HuH-7 (cell line): ENCODE results near the gene CDK17.
"Not testable (repeated sequence)": the region's sequence is repeated elsewhere in the genome, so short reads cannot be mapped to it uniquely, and the experiment has no call there.

ENCODE experiments used
- DNase-seq: peaks from one replicate; pipeline ENCODE4 v3.0.0; 2011; ENCODE audit warnings: low spot score

CDK17 gene

DNA sequence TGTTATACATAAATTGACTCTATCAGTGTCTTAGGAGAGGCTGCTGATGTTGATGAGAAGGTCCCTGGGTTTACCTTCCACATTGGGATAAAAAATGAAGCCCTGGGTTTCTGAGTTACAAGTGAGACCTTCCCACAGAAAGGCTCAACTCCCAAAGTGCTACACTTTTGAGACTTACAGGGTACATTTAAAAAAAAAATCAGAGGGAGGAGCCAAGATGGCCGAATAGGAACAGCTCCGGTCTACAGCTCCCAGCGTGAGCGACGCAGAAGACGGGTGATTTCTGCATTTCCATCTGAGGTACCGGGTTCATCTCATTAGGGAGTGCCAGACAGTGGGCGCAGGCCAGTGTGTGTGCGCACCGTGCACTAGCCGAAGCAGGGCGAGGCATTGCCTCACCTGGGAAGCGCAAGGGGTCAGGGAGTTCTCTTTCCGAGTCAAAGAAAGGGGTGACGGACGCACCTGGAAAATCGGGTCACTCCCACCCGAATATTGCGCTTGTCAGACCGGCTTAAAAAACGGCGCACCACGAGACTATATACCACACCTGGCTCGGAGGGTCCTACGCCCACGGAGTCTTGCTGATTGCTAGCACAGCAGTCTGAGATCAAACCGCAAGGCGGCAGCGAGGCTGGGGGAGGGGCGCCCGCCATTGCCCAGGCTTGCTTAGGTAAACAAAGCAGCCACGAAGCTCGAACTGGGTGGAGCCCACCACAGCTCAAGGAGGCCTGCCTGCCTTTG, 84.3 kb downstream of the CDK17 start:
- DNase-seq: not testable (repeated sequence)

DNA sequence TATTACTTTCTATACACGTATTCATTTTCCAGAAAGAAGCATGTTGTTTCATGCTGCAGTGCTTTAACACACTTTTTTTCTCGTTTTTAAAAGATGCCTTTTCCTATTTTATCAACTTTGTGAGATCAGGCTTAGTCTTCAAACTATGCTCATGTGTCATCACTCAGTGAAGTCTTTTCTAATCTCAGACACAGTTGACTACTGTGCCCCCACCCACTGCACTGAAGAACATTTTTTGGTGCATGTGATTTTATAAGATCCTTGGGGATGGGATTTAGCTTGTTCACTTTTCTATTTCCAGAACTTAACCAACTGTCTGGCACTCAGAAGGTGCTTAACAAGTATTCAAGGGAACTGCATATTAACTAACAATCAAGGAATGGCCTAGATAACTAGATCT, 85.5 kb downstream of the CDK17 start:
- DNase-seq: no peak

DNA sequence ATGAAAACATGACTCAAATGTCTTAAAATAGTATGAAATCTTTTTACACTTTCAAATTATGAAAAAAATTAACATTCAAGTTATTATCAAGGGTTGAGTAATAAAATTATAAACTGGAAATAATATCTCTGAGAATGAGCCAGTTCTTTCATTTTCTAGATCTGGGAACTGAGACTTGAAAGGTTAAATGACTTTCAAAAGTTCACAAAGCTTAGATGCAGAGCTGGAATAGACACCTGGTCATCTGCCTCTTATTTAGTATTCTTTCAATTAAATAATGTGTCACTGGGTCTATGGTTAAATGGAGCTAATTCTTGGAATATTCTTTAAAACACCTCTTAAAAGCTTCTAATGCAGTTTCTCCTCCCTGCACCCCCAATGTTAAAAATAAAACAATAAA, 86.6 kb downstream of the CDK17 start:
- DNase-seq: no peak

DNA sequence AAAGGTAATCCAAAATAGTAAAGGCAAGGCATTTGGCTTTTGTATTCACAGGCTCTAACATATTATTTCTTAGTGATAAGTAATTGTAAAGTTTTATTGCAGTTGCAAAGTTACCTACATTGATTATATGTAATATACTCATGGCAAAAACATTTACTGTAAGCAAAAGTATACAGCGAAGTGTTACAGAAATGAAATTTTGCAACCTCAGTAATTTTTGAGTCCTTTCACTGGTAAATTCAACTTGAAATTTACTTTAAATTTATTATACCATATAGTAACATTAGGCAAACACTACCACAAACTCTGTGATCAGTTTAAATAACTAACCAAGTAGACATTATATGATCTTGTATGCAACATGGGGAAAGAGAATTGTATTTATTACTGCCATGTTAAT, 89.0 kb downstream of the CDK17 start:
- DNase-seq: no peak

DNA sequence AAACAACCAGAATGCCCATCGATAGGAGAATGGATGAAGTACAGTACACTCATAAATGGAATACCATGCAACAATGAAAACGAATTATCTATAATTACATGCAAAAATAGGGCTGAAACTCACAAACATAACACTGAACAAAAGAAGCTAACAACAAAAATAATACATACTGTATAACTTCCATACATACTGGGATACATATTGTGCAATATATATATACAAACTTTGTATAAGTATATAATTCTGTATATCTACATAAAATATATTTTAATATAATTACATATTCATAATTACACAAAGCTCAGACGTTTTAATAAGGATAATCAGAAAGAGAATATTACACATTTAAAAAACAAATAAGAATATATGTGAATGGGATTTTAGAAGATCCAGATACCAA, 90.2 kb downstream of the CDK17 start:
- no peak for DNase-seq

DNA sequence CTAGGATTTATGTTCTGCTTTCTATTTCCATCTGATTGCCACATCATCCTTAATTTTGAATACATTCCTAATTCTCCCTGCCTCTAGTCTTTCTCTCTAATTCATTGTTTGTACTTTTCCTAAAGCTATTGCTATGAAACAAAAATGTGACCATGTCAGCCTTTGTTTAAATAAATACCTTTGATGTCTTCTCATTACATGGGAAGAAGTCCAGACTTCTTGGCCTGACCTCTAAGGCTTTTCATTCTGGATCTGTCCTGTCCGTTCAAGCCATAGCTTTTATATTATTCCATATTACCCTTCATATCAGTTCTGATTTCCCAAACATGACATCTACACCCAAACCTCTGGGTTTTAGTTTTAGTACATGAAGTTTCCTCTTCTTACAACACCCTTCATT, 91.4 kb downstream of the CDK17 start:
- DNase-seq: no peak

DNA sequence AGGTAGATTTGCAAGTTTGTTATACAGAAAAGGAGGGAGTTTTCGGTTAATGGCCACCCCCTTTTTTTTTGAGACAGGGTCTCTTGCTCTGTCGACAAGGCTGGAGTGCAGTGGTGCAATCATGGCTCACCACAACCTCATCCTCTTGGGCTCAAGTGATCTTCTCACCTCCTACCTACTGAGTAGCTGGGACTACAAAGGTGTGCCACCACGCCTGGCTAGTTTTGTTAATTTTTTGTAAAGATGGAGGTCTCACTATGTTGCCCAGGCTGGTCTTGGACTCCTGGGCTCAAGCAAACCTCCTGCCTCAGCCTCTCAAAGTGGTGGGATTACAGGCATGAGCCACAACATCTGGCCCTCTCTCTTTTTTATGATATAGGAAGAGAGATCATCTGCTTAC, 94.6 kb downstream of the CDK17 start:
- DNase-seq: no peak

DNA sequence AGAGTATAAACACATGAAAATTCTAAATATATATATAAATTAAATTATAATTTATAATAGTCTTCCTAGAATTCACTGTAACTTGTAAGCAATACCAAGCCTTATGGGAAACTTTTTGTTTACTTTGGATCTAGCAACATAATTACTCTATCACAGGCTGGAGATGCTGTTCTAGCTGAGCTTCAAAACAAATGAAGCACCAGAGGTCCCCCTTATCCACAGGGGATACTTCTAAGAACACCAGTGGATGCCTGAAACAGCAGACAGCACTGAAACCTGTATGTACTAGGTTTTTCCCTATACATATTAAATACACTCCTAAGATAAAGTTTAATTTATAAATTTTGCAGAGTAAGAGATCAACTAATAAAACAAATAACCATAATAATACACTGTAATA, 96.6 kb downstream of the CDK17 start:
- no peak for DNase-seq

DNA sequence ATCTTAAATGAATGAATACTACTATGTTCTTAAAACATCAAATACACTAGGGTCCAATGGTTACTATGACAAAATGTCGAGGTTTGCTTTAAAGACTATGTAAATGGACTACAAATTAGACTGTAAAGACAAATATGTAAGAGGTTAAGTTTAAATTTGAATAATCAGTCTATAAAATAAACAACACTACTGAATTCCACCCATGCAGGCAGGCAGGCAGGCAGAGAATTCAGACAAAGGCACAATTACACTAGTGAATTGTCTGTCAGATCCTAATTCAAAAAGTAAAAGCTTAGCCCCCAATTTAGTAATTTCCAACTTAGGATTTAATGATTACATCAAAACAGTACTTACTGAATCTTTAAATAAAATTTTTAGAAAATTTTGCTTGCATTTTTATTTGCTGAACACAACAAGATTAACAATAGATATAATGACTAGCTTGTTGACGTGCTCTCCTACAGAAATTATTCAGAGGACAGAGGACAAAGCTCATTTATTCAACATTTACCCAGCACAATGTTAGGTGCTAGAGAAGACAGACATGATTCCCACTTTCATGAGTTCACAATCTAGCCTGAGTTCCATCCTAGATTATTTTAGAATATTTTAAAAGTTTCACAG, 97.4 kb downstream of the CDK17 start:
- DNase-seq: no peak

DNA sequence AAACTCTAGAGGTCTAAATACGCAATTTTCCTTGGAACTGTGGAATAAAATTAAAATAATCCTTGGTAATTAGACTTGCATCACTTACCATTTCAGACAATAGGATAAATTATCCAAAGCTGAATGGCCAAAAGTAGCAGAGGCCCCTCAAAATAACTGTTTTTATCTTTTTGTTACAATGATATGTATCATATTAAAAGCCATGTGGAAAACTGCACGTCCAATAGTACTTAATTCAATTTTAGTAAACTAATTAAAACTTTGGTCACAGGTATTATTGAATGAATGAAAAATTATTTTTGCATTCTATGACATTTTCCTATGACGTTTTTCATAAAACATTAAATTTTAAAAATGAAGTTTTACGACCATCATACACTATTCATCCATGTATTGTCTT, 98.5 kb downstream of the CDK17 start:
- DNase-seq: no peak

DNA sequence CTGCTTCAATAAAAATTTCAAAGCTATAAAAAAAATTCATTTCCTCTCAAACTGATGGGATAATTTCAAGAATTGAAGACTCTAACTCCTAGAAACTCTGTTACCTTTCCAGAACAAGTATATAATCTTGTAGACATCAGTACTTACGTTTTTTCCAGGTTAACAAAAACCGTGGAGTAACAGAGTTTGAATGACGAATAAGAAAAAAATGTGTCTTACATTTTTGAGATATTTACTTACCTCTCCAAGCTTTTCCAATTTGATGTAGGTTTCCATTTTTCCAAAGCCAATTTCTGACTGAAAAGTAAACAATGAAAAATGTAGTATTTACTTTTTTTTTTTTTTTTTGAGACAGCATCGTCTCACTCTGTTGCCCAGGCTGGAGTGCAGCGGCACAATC, 100.2 kb downstream of the CDK17 start:
- DNase-seq: no peak

DNA sequence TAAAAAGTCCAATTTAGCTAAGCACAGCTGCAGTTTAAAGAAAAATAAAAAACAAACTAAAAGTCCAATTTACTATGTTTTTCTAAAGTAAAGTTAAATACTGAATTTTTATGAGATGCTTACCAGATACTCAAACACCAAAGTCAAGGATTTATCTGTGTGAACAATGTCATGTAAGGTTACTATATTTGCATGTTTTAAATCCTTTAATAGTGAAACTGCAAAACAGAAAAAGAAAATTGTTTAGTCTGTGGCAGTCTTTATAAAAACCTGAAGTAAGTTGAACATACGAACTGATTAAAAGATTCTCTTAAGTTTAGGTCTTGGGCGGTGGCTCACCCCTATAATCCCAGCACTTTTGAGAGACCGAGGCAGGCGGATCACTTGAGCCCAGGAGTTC, 102.7 kb downstream of the CDK17 start:
- DNase-seq: no peak

DNA sequence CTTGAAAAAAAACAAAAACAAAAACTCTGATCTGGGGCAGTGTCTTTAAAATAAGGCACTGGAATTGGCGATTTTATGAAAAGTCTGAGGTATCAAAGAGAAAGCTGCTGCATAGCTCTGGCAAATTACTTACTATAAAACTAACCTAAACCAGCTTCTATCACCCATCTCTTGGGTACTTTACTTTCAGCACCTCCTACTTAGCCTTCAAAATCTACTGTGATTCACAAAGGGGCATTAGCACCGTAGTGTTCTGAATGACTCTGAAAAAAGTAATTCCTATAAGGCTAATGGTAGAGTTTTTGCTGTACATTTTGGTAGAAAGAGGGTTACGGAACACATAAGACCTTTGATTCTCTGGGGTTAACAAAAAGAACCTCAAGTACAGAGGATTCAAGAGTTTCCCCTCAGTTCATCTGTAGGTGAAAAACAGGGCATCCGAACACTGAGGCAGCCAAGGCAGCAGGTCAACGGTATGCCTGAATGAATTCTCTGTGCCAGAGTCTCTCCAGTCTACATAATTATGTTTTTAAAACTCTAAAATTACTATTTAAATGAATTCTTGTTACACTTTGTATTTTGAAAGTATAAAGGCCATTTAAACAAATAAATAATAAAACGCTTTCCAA, 104.6 kb downstream of the CDK17 start:
- no peak for DNase-seq

DNA sequence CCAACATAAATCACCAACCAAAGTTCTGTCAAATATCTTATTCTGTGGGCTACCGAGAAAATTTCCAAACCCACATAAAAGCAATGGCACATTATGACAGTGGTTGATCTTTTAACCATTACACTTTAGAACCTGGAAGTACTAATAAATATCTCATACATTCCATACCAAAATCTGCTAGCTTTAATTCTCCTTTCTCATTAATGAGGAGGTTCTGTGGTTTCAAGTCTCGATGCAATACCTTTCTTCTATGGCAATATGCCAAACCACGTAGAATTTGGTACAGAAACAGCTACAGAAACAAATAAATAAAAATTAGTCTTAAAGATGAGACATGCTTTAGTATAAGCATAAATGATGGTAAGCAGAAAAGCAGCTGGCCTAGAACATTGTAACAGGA, 105.4 kb downstream of the CDK17 start:
- no peak for DNase-seq

DNA sequence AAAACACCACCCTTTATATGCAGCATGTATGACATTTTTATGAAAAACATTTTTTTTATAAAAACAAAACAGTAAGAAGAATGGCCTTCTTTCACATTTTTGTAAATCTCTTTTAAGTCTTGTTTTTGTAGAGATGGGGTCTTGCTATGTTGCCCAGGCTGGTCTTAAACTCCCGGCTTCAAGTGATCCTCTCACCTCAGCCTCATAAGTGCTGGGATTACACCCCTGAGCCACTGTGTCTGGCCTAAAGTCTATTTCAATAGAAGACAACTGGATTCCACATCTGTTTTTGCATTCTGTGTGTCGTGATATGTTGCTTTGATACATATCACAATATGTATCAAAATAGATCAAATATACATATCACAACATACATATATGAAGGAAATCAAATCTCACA, 107.1 kb downstream of the CDK17 start:
- DNase-seq: no peak

DNA sequence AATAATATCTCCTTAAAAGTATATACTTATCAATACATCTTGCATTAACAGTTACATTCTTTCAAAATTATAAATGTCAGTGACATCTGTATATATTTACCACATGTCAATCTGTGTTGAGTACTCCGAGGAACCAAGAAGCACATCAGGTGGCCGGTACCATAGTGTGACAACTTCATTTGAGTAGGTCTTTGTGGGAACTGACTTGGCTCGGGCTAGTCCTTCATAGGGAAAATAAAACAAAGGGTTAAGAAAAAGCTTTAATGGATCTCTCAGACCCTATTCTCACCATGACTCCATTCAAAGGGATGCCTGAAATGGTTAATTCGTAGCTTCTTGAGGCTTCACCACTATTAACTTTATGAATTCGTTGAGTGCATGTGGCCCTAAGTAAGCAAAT, 111.2 kb downstream of the CDK17 start:
- no peak for DNase-seq

DNA sequence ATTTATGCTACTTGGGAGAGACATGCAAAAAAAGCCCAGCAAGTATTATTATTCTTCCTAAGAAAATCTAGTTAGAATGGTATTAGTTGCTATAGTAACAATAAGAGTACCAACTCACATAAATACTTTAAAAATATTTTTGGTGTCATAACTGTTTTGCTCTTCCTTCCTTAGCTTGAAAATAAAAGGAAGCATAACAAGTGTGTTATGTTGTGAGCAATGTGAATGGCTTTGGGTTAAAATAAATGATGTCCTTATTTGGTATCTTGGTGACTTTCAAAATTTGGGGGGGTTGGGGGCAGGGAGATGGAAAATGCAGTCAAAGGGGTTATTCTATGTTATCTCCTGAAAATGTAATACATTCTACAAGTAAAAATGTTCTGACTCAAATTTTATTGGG, 115.1 kb downstream of the CDK17 start:
- DNase-seq: no peak

DNA sequence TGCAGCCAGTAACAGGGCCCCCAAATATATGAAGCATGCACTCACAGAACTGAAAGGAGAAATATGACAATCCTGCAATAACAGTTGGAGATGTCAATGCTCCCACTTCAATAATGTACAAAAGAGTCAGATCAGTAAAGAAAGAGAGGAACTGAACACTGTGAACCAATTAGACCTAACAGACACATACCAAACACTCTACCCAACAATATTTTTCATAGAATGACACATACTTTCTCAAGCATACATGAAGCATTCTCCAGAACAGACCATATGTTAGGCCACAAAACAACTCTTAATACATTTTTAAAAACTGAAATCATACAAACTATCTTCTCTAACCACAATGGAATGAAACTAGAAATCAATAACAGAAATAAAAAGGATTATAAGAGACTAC, 125.9 kb downstream of the CDK17 start:
- DNase-seq: no peak

DNA sequence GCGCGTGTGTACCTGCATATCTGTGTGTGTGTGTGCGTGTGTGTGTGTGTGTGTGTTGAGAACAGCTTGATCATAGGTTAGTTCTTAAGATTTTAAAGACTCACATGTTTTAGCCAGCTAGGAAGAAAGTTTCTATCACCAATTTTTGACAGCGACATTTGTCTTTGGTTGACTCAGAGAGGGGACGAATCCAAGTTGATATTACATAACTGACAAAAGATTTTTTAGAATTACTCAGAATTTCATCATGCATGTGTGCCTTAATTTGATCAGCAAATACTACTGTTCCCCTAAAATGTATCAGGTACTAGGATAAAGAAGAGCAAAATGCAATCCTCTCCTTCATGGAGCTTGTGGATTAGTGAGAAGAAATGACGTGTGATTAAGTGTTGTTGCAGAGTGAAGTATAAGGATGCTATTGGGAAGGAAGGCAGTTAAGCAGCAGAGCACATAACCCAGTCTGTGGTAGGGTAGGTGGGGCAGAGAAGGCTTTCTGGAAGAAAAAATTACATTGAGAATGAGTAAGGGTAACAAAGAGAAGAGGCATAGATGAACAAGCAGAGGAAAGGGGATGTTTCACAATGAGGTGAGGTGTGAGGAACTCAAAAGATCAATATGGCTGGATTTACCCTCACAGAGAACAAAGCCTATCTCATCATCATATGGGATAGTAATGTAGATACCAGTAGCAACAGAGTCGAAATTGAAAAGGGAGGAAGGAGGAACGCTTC, 128.6 kb downstream of the CDK17 start:
- DNase-seq: no peak

DNA sequence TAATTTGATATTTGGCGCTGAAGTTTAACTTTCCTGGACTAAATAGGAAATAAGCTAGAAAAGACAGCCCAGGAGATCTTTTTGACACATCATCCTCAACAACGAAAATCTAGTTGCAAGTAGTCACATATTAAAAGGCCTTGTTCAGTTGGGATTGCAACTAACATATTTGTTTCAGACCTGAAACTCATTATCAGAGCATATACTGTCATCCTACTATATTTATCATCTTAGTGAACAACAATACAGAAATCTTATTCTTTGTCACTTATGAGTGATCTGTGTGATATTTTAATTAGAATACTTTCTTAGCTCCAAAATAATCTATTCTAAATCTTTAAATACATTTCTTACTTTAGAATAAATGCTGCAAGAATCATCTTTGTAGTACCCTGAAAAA, 134.0 kb downstream of the CDK17 start:
- no peak for DNase-seq

DNA sequence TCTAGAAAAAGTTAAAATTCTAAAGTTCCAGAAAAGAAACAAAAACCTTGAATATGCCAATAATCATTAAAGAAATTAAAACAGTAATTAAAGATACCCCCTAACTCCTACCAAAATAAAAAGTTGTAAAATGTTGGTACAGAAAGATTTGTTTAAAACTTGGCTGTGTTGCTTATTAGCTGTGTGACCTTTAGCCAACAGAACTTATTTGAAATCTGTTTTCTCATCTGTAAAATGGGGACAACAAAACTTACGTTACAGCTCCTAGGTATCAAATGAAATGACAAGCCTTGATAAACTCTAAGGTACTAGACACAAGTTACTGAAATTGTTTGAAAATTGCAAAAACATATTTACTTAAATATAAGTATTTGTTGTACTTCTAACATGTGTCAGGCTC, 134.4 kb downstream of the CDK17 start:
- DNase-seq: no peak

DNA sequence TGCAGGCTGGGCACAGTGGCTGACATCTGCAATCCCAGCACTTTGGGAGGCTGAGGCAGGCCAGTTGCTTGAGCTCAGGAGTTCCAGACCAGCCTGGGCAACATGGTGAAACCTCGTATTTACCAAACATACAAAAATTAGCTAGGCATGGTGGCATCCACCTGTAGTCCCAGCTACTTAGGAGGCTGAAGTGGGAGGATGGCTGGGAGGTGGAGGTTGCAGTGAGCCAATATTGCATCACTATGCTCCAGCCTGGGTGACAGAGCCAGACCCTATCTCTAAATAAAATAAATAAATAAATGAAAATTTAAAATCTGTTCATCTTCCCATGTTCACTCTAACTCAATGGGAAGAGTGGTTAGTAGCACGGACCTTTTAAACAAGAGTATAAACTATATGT, 134.8 kb downstream of the CDK17 start:
- no peak for DNase-seq

DNA sequence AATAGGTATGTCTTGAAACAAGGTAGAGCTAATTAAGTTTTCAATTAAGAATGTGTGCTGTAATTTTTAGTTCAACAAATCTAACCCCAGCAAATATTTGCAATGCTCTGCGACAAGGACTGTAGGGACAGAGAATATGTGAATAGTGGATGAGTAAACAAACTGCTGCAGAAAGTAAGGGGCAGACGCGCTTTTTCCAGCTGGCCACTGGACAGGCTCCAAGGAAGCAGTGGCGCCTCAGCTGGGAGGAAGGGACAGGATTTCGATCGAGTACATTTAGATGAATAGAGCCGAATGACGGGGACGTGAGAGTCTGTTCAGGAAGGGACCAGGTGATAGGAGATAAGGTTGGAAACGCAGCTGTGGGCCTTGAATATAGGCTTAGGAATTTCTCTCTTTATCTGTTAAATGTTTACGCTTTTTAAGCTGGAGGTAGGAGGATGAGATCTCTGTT, 136.8 kb downstream of the CDK17 start:
- no peak for DNase-seq
